K562 (cell line): ENCODE measurements around the gene AMDHD2. TPM values are rescaled to one million over a fixed set of nuclear protein-coding genes. Genes with fewer than 3 reads are reported as not detected.
A peak's percentile ranks its signal among the peaks of the same experiment; 100 is the strongest.

Source experiments
- BMI1 ChIP-seq: fragments of 150-350 bp; IDR thresholded peaks from 2 replicates; pipeline ENCODE4 v1.6.1; 2014; ENCODE audit warnings: low read length
- CBX5 ChIP-seq: IDR thresholded peaks from 2 replicates; pipeline ENCODE4 v1.6.1; 2014; ENCODE audit warnings: low read depth, borderline replicate concordance
- EWSR1 ChIP-seq: fragments of 450-650 bp; IDR thresholded peaks from 2 replicates; pipeline ENCODE4 v1.6.1; 2018; ENCODE audit warnings: borderline replicate concordance, mild to moderate bottlenecking, low read depth, moderate library complexity; ENCODE audit not compliant: partially characterized antibody
- GTF2E2 ChIP-seq: fragments of 200-800 bp; sonication (Bioruptor generic); IDR thresholded peaks from 2 replicates; pipeline ENCODE4 v1.6.1; 2016; ENCODE audit warnings: missing genetic modification characterization, missing compliant biosample characterization
- HSF4 ChIP-seq: fragments of 250-450 bp; sonication (Bioruptor Pico); IDR thresholded peaks from 2 replicates; pipeline ENCODE4 v2.1.2; 2022; ENCODE audit warnings: mild to moderate bottlenecking, moderate library complexity, borderline replicate concordance
- KDM2B ChIP-seq: fragments of 250-450 bp; sonication (Bioruptor Pico); IDR thresholded peaks from 2 replicates; pipeline ENCODE4 v1.8.0; 2021; ENCODE audit warnings: mild to moderate bottlenecking, moderate library complexity
- MTF1 ChIP-seq: fragments of 250-450 bp; sonication (Bioruptor Pico); IDR thresholded peaks from 2 replicates; pipeline ENCODE4 v1.9.0; 2021; ENCODE audit warnings: moderate library complexity, mild to moderate bottlenecking, inconsistent platforms, borderline replicate concordance
- NFIX ChIP-seq: fragments of 250-450 bp; sonication (Bioruptor Pico); IDR thresholded peaks from 2 replicates; pipeline ENCODE4 v1.4.0; 2020; ENCODE audit warnings: low read depth, mild to moderate bottlenecking, moderate library complexity
- POLR2G ChIP-seq: fragments of 200-400 bp; formaldehyde crosslinking; IDR thresholded peaks from 2 replicates; pipeline ENCODE4 v1.6.1; 2017; ENCODE audit warnings: low read depth, mild to moderate bottlenecking, antibody characterized with exemption, low read length, moderate library complexity
- PTTG1 ChIP-seq: fragments of 450-650 bp; IDR thresholded peaks from 2 replicates; pipeline ENCODE4 v1.6.1; 2016; ENCODE audit warnings: low read depth, mild to moderate bottlenecking, missing genetic modification characterization, missing compliant biosample characterization
- RBFOX2 ChIP-seq: fragments of 200-400 bp; formaldehyde crosslinking; IDR thresholded peaks from 2 replicates; pipeline ENCODE4 v1.6.1; 2017; ENCODE audit warnings: low read depth, mild to moderate bottlenecking, low read length, moderate library complexity
- SAFB ChIP-seq: fragments of 200-400 bp; formaldehyde crosslinking; IDR thresholded peaks from 2 replicates; pipeline ENCODE4 v1.6.1; 2017; ENCODE audit warnings: low read depth, low read length, borderline replicate concordance
- SAP30 ChIP-seq: fragments of 200-600 bp; sonication (generic); IDR thresholded peaks from 2 replicates; pipeline ENCODE4 v1.6.1; 2012; ENCODE audit warnings: borderline replicate concordance, low read depth, mild to moderate bottlenecking, moderate library complexity, low read length, control low read depth, inconsistent platforms; ENCODE audit not compliant: insufficient read depth, poor library complexity, severe bottlenecking
- SMAD2 ChIP-seq: fragments of 150-350 bp; IDR thresholded peaks from 2 replicates; pipeline ENCODE4 v1.6.1; 2014; ENCODE audit warnings: low read depth, mild to moderate bottlenecking, low read length
- SP1 ChIP-seq: sonication (generic); formaldehyde crosslinking; IDR thresholded peaks from 2 replicates; pipeline ENCODE4 v1.8.1; 2022; ENCODE audit warnings: mild to moderate bottlenecking, missing genetic modification reagents
- THRAP3 ChIP-seq: fragments of 450-650 bp; IDR thresholded peaks from 2 replicates; pipeline ENCODE4 v1.6.1; 2016; ENCODE audit warnings: mild to moderate bottlenecking, inconsistent platforms, borderline replicate concordance
- XRCC4 ChIP-seq: IDR thresholded peaks from one replicate; pipeline ENCODE4 v1.6.1; 2011; ENCODE audit not compliant: insufficient read depth, insufficient read length; ENCODE audit errors: extremely low read depth
- ZFP1 ChIP-seq: fragments of 450-650 bp; formaldehyde crosslinking; IDR thresholded peaks from 2 replicates; pipeline ENCODE4 v1.4.0; 2020; ENCODE audit warnings: mild to moderate bottlenecking, mixed read lengths
- ZNF143 ChIP-seq: sonication (generic); formaldehyde crosslinking; IDR thresholded peaks from 2 replicates; pipeline ENCODE4 v1.9.0; 2022; ENCODE audit warnings: mild to moderate bottlenecking, missing genetic modification reagents
- ZNF592 ChIP-seq: fragments of 450-650 bp; IDR thresholded peaks from 2 replicates; pipeline ENCODE4 v1.6.1; 2017; ENCODE audit warnings: antibody characterized with exemption, mild to moderate bottlenecking
- polyA plus RNA-seq, 8 experiments: library from polyadenylated mRNA; depleted of rRNA in 4 of 8; stranded (reverse) in 5 of 8; unstranded in 3 of 8; fragments of >200 nt; fragmentation: Nextera tagmentation in 2 of 8; fragmentation: Illumina TruSeq in 1 of 8; extraction: Ambion mirVana in 2 of 8; extraction: Trizol in 1 of 8; gene quantifications; 2 replicates each; pipeline versions ENCODE4 v1.2.1 to v1.2.3, GENCODE V29; 2011 to 2014; ENCODE audit warnings: inconsistent platforms in 1 of 8, missing spikeins in 1 of 8
- total RNA-seq, 7 experiments: library from RNA; depleted of rRNA in 6 of 7; stranded (reverse); fragments of >200 nt in 6 of 7; fragmentation: Illumina TruSeq in 2 of 7; extraction: Trizol in 2 of 7; gene quantifications; 2 replicates each; pipeline versions ENCODE4 v1.2.1 to v1.2.3, GENCODE V29; 2011 to 2021; ENCODE audit warnings: low replicate concordance in 1 of 7
- TF ChIP-seq, protein P1 (sequence below): fragments of 250-450 bp; sonication (Bioruptor Pico); IDR thresholded peaks from 2 replicates; pipeline ENCODE4 v1.5.0; 2021

Gene AMDHD2
- total and polyA plus RNA-seq, 9 of the 15 experiments (the other 6 are each of a cell fraction or from before 2014, with no cell fraction given), result 0.38 to 56.9 (median 18.3) TPM; not detected in 1

- TF ChIP-seq ZNF592 (no peak), NFIX (CRISPR knock-in tag) (no peak), ZNF143 (CRISPR knock-in tag) (no peak), POLR2G (peak; percentile 88), HSF4 (CRISPR knock-in tag) (no peak), KDM2B (CRISPR knock-in tag) (no peak), BMI1 (no peak), THRAP3 (no peak), SP1 (CRISPR knock-in tag) (peak; percentile 51), GTF2E2 (no peak), CBX5 (no peak), SMAD2 (no peak), MTF1 (CRISPR knock-in tag) (no peak), XRCC4 (no peak), SAP30 (peak; percentile 58), ZFP1 (CRISPR knock-in tag) (no peak), RBFOX2 (peak; percentile 75), PTTG1 (tag) (no peak), EWSR1 (no peak), SAFB (peak; percentile 55; the same call in 1 of the 2 replicates)
- TF ChIP-seq, protein P1, sequence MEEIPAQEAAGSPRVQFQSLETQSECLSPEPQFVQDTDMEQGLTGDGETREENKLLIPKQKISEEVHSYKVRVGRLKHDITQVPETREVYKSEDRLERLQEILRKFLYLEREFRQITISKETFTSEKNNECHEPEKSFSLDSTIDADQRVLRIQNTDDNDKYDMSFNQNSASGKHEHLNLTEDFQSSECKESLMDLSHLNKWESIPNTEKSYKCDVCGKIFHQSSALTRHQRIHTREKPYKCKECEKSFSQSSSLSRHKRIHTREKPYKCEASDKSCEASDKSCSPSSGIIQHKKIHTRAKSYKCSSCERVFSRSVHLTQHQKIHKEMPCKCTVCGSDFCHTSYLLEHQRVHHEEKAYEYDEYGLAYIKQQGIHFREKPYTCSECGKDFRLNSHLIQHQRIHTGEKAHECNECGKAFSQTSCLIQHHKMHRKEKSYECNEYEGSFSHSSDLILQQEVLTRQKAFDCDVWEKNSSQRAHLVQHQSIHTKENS, result no peak
Measured at GRCh38 chr16:2520784-2521531, 787 bp downstream of the AMDHD2 start (continued).
